Body of pancreas (tissue), 4 donors: Measurements from ENCODE around the gene VPS18.
A peak's percentile ranks its signal among the peaks of the same experiment; 100 is the strongest.

Experiments
- POLR2A ChIP-seq, 3 donors: fragments of 450-650 bp; IDR thresholded peaks; one replicate each; pipeline ENCODE4 v1.6.1; 2016; ENCODE audit warnings: antibody characterized with exemption in 3 of 3, mild to moderate bottlenecking in 2 of 3
- TF ChIP-seq, protein P1 (sequence below), 7 experiments: fragments of 450-650 bp in 4 of 7; fragments of 200-600 bp in 3 of 7; sonication (generic) in 3 of 7; IDR thresholded peaks; one replicate each; pipeline ENCODE4 v1.5.1; 2016 to 2019; ENCODE audit warnings: antibody characterized with exemption in 7 of 7

DNA sequence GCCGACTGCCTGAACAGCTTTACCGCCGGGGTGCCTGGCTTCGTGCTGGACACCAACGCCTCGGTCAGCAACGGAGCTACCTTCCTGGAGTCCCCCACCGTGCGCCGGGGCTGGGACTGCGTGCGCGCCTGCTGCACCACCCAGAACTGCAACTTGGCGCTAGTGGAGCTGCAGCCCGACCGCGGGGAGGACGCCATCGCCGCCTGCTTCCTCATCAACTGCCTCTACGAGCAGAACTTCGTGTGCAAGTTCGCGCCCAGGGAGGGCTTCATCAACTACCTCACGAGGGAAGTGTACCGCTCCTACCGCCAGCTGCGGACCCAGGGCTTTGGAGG is 49.6 kb upstream of the VPS18 start:
- no peak for TF ChIP-seq POLR2A (IDR thresholded peaks at IDR 0.05)
- TF ChIP-seq, protein P1, sequence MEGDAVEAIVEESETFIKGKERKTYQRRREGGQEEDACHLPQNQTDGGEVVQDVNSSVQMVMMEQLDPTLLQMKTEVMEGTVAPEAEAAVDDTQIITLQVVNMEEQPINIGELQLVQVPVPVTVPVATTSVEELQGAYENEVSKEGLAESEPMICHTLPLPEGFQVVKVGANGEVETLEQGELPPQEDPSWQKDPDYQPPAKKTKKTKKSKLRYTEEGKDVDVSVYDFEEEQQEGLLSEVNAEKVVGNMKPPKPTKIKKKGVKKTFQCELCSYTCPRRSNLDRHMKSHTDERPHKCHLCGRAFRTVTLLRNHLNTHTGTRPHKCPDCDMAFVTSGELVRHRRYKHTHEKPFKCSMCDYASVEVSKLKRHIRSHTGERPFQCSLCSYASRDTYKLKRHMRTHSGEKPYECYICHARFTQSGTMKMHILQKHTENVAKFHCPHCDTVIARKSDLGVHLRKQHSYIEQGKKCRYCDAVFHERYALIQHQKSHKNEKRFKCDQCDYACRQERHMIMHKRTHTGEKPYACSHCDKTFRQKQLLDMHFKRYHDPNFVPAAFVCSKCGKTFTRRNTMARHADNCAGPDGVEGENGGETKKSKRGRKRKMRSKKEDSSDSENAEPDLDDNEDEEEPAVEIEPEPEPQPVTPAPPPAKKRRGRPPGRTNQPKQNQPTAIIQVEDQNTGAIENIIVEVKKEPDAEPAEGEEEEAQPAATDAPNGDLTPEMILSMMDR (IDR thresholded peaks at IDR 0.05), result peak in 2 of 7 experiments; percentile 6 to 7
